Right atrium auricular region (tissue), 2 donors: ENCODE data around the gene TF. TPM values are rescaled to one million over a fixed set of nuclear protein-coding genes. Genes with fewer than 3 reads are reported as not detected.

Experiments
- DNase-seq: peaks from one replicate; pipeline ENCODE4 v3.0.0-alpha.2; 2019; ENCODE audit warnings: low spot score
- H3K27ac ChIP-seq, 2 donors: fragments of 200-600 bp; sonication (generic); 1 replicate in 1 of 2; 2 replicates in 1 of 2; pipeline ENCODE4 v1.5.1; 2016 to 2019
- H3K27me3 ChIP-seq, 2 donors: fragments of 200-600 bp; sonication (generic); one replicate each; pipeline versions ENCODE4 v1.5.1 to v1.6.0; 2017 to 2019
- H3K36me3 ChIP-seq: fragments of 200-600 bp; sonication (generic); one replicate; pipeline ENCODE4 v1.5.1; 2016
- H3K4me1 ChIP-seq, 2 donors: fragments of 200-600 bp; sonication (generic); one replicate each; pipeline versions ENCODE4 v1.5.1 to v1.6.0; 2017 to 2019
- H3K4me3 ChIP-seq, 2 donors: fragments of 200-600 bp; sonication (generic); 1 replicate in 1 of 2; 2 replicates in 1 of 2; pipeline ENCODE4 v1.5.1; 2017 to 2019; ENCODE audit warnings: mild to moderate bottlenecking in 1 of 2, moderate library complexity in 1 of 2
- H3K9me3 ChIP-seq, 2 donors: fragments of 200-600 bp; sonication (generic); one replicate each; pipeline ENCODE4 v1.5.1; 2019
- CTCF ChIP-seq, 2 donors: fragments of 200-600 bp; sonication (generic); IDR thresholded peaks; one replicate each; pipeline ENCODE4 v1.5.1; 2019; ENCODE audit warnings: antibody characterized with exemption in 2 of 2
- total RNA-seq, 2 donors: library from RNA; depleted of rRNA; stranded (reverse); fragments of >200 nt; gene quantifications; one replicate each; pipeline ENCODE4 v1.1.0, GENCODE V29; 2016

Gene TF
- total RNA-seq, 2 donors from 2014 or later, result 4.1 TPM; not detected in 1

- Histone ChIP-seq H3K4me3 (no peak overlapping the region), H3K9me3 (no peaks in the 10 kb centered on the region), H3K4me1 (no peaks in the 10 kb centered on the region), H3K36me3 (peaks cover 38% of the 10 kb centered on the region), H3K27ac (no peak overlapping the region), H3K27me3 (no peaks in the 10 kb centered on the region)
- no peak for DNase-seq
- no peak for TF ChIP-seq CTCF (IDR thresholded peaks at IDR 0.05)
Observed at GRCh38 chr3:133820889-133821675, 74.9 kb downstream of the TF start.

- DNase-seq, result peak; percentile 86
- H3K27ac ChIP-seq, result no peak overlapping the region
- peaks cover 29% of the 10 kb centered on the region for H3K36me3 ChIP-seq
- H3K9me3 ChIP-seq, result no peaks in the 10 kb centered on the region
- TF ChIP-seq CTCF (IDR thresholded peaks at IDR 0.05), result peak in 1 of 2 donors; percentile 15
- H3K4me1 ChIP-seq, result no peaks in the 10 kb centered on the region
- H3K27me3 ChIP-seq, result no peaks in the 10 kb centered on the region
- H3K4me3 ChIP-seq, result no peak overlapping the region
Observed at GRCh38 chr3:133821767-133822638, 75.8 kb downstream of the TF start.

GRCh38 chr3:133824961-133825485, 78.8 kb downstream of the TF start:
- peaks cover 0 to 5% of the 10 kb centered on the region in 2 donors for H3K4me1 ChIP-seq
- H3K36me3 ChIP-seq, result peaks cover 12% of the 10 kb centered on the region
- H3K27me3 ChIP-seq, result no peaks in the 10 kb centered on the region
- H3K27ac ChIP-seq, result no peak overlapping the region
- DNase-seq, result no peak
- no peak for TF ChIP-seq CTCF (IDR thresholded peaks at IDR 0.05)
- no peak overlapping the region for H3K4me3 ChIP-seq
- H3K9me3 ChIP-seq, result no peaks in the 10 kb centered on the region

GRCh38 chr3:133825969-133826727, 80.0 kb downstream of the TF start:
- no peaks in the 10 kb centered on the region for H3K27me3 ChIP-seq
- H3K9me3 ChIP-seq, result no peaks in the 10 kb centered on the region
- DNase-seq, result no peak
- H3K4me3 ChIP-seq, result no peak overlapping the region
- no peak for TF ChIP-seq CTCF (IDR thresholded peaks at IDR 0.05)
- peaks cover 4% of the 10 kb centered on the region for H3K36me3 ChIP-seq
- no peak overlapping the region for H3K27ac ChIP-seq
- peaks cover 0 to 10% of the 10 kb centered on the region in 2 donors for H3K4me1 ChIP-seq

GRCh38 chr3:133827136-133827535, 80.9 kb downstream of the TF start:
- Histone ChIP-seq H3K36me3 (peaks cover 4% of the 10 kb centered on the region), H3K9me3 (no peaks in the 10 kb centered on the region)

More at GRCh38 chr3:133827136-133827535, 80.9 kb downstream of the TF start:
- Histone ChIP-seq H3K4me3 (no peak overlapping the region), H3K4me1 (peaks cover 0 to 10% of the 10 kb centered on the region in 2 donors), H3K27me3 (no peaks in the 10 kb centered on the region), H3K27ac (no peak overlapping the region)
- TF ChIP-seq CTCF (IDR thresholded peaks at IDR 0.05), result no peak
- no peak for DNase-seq
